GM12878 (cell line): ENCODE measurements around the gene RPP30.

Source experiments
- BRCA1 ChIP-seq: IDR thresholded peaks from 2 replicates; pipeline ENCODE4 v1.6.1; 2011; ENCODE audit warnings: low read depth, low read length, improper control_type of control experiment
- CTCF ChIP-seq, 3 experiments: IDR thresholded peaks in 2 of 3; conservative IDR thresholded peaks in 1 of 3; 2 replicates each; pipeline ENCODE4 v1.5.1; 2011; ENCODE audit warnings: low read depth in 3 of 3, low read length in 3 of 3, mild to moderate bottlenecking in 3 of 3, control low read depth in 2 of 3, moderate library complexity in 2 of 3, inconsistent platforms in 1 of 3, mixed read lengths in 1 of 3; ENCODE audit not compliant: control insufficient read depth in 2 of 3, insufficient read depth in 1 of 3; ENCODE audit errors: extremely low read depth in 1 of 3
- MAX ChIP-seq: IDR thresholded peaks from 2 replicates; pipeline ENCODE4 v1.6.1; 2012; ENCODE audit warnings: low read depth, low read length, improper control_type of control experiment
- PML ChIP-seq: IDR thresholded peaks from 2 replicates; pipeline ENCODE4 v1.6.1; 2012; ENCODE audit warnings: low read length, inconsistent platforms
- POLR2A ChIP-seq: IDR thresholded peaks from 2 replicates; pipeline ENCODE4 v1.6.1; 2011; ENCODE audit warnings: low read depth, mild to moderate bottlenecking, low read length
- SP1 ChIP-seq: IDR thresholded peaks from one replicate; pipeline ENCODE4 v1.6.1; 2011; ENCODE audit warnings: low read depth, low read length
- TAF1 ChIP-seq: IDR thresholded peaks from 2 replicates; pipeline ENCODE4 v1.6.1; 2011; ENCODE audit warnings: mild to moderate bottlenecking, low read depth, low read length, borderline replicate concordance
- TBL1XR1 ChIP-seq: IDR thresholded peaks from 2 replicates; pipeline ENCODE4 v1.6.1; 2012; ENCODE audit warnings: low read depth, low read length, improper control_type of control experiment
- USF2 ChIP-seq: IDR thresholded peaks from 2 replicates; pipeline ENCODE4 v1.6.1; 2011; ENCODE audit warnings: low read depth, low read length, improper control_type of control experiment, borderline replicate concordance
- ZNF274 ChIP-seq: IDR thresholded peaks from one replicate; pipeline ENCODE4 v1.8.0; 2011; ENCODE audit not compliant: insufficient read length, insufficient read depth

- no peak for TF ChIP-seq PML
- TF ChIP-seq MAX: no peak
- peak; percentile 40 to 45 (median 43); a peak in 4 of 6 replicates for TF ChIP-seq CTCF (IDR thresholded peaks at IDR 0.05 in 2 of 3, conservative IDR thresholded peaks at IDR 0.05 in 1 of 3; ENCODE audit: control insufficient read depth in 2 of 3, extremely low read depth in 1 of 3, insufficient read depth in 1 of 3, low read depth in 3 of 3, low read length in 3 of 3)
- no peak for TF ChIP-seq ZNF274
- no peak for TF ChIP-seq TAF1
- TF ChIP-seq TBL1XR1: no peak
- no peak for TF ChIP-seq BRCA1
- TF ChIP-seq USF2: no peak
- no peak for TF ChIP-seq POLR2A
- TF ChIP-seq SP1: no peak
Observed at GRCh38 chr10:90857635-90858460, 13.9 kb upstream of the RPP30 start, which contains the start of gene HTR7.
